Activated CD4-positive, CD25-positive, alpha-beta regulatory T cell treated with anti-CD3 and anti-CD28 coated beads, Interleukin-2, amount 50 U/mL, for 24 hours (primary cell): ENCODE data around the gene DTX2.
"Not testable (repeated sequence)": the region's sequence is repeated elsewhere in the genome, so short reads cannot be mapped to it uniquely, and the experiment has no call there.

Source experiments
- ATAC-seq, 2 donors: fragments of 150-1000 bp; cut with Tn5 transposase; one replicate each; pipeline ENCODE4 v1.10.0; 2021; ENCODE audit warnings: mild to moderate bottlenecking in 1 of 2, moderate library complexity in 1 of 2

The DTX2 gene

DNA sequence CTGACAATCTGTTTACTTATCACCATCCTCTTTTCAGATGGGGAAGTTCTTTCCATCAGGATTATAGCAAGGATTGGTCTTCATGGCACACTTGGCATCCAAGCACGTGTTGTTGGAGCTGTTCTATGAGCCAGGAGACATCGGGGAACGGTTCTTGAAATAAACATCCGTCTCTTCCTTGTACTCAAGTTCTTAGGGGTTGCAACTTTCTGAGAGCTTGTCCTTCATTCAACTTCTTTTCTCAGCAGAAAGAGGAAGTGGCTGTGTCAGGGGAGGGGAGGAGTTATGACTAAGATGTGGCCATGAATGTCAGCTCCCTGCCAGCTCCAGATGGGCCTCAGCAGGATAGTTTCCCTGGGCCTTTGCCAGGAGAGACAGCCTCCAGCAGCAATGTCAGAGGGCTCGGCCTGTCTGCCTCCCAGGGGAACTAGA, 15.9 kb upstream of the DTX2 start:
- peak; percentile 77 to 88 for ATAC-seq

DNA sequence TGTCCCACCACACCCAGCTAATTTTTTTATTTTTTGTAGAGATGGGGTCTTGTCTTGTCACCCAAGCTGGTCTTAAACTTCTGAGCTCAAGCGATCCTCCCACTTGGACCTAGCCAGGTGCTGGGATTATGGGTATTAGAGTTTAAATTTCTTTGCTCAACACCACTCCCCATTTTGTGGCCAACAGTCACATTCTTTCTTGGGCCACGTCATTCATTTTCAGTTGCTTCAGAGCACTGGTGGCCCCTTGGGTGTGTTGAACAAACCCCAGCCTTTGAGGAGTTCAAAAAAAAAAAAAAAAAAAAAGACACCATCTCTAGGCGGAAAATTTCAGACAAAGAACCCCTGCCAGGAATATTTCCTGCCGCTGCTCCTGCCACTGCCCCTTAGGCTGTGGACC, 4.5 kb upstream of the DTX2 start:
- ATAC-seq: not testable (repeated sequence)

DNA sequence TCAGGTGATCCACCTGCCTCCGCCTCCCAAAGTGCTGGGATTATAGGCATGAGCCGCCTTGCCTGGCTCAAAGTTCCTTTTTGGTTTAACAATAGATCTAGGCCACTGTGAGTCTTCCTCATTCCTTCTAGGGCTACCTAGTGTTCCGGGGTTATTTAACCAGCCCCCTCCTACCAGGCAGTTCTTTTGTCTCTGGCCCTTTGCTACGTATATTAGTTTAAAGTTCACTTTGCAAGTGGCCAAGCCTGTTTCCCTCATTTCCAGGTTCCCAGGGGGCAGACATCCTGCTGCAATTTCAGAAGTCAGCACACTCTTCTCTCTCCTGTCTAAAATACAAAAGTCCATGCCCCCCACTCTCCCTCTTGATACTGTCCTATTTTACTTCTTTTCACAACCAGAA, 3.0 kb upstream of the DTX2 start:
- ATAC-seq: not testable (repeated sequence)

DNA sequence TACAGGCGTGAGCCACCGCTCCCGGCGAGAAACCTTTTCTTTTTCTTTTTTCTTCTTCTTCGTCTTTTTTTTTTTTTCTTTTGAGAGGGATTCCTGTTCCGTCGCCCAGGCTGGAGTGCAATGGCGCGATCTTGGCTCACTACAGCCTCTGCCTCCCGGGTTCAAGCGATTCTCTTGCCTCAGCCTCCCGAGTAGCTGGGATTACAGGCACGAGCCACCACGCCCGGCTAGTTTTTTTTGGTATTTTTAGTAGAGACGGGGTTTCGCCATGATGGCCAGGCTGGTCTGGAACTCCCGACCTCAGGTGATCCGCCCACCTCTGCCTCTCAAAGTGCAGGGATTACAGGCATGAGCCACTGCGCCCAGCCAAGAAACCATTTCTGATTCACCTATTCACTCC, 742 bp upstream of the DTX2 start:
- ATAC-seq: not testable (repeated sequence)

DNA sequence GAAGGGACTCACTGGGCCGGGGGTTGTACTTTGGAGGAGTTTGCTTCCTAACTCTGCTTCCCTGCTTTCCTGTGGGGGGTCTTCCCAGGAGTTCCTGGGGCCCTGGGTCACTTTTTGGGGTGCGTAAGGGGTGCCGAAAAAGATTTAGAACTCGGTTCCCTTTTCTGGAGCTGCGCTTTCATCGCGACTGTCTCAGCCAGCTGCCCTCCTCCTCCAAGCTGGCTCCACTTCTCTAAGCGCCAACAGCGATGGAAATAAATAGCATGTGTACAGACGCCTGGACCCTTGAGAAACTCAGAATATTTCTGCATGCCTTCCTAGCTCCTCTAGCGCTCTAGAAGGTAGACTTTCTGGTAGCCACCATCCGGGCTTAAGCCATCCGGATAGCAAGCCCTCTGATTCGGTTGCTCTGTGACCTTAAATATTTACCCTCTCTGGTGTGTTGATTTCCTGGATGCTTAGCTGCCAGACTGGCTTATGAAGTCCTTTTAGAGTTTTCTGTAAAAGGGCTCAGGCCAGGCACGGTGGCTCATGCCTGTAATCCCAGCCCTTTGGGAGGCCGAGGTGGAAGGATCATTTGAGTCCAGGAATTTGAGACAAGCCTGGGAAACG, 868 bp downstream of the DTX2 start:
- not testable (repeated sequence) for ATAC-seq

DNA sequence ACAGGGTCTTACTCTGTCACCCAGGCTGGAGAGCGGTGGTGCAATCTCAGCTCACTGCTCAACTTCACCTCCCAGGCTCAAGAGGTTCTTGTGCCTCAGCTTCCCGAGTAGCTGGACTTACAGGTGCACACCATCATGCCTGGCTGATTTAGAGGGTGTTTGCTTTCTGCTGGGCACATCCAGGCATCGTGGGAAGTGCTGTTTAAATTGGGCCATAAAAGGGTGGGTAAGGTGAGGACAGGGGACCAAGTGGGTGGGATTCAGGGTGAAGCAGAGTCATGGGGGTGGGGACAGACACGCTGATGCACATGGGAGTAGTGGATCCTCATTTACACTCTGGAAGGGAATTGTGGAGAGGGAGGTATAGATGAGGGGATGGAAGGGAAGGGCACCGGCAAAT, 3.5 kb downstream of the DTX2 start:
- ATAC-seq: not testable (repeated sequence)

DNA sequence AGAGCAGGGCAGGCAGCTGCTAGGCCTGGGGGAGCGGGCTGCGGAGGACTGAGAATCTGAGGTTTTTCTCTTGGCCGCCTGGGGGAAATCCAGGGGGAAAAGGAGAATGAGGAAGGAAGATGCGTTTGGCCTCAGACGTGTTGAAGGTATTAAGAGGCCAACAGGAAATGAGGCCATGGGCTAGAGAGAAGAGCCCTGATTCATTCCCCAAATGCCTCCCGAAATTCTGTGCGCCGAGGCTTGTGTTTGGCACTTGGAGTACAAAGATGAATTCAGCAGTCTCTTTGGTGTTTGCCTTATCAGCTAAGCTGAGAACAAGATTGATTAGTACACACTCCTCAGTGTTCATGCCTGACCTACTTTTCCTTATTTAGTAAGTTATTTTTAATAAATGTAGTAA, 4.4 kb downstream of the DTX2 start:
- ATAC-seq: not testable (repeated sequence)

DNA sequence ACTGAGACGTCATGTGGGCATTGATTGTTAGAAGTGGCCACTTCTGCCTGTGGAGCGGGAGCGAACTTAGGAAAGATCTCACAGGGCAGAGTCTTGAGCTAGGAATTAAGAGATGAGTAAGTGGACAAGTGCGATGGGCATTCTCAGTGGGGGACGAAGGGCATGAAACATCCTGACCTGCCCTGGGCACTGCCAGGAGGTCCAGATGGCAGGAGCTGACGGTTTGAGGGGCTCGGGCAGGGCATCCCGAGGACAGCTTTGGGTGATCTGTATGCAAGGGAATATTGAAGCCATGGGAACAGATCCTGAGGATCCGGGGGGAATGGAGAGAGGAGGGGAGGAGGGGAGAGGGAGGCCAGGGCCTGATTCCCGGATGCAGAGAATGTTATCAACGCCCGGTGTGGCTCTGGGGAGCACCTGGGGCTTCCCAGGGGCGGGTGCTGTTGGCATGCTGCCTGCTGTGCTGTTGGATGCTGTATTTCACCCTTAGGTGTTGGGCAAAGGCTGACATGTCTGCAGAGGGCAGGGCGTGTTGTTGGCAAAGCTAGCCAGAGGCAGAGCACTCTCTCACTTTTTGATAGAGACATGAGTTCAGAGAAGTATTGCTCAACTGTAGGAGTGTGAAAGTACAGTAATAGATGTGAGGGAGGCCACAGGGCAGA, 6.4 kb downstream of the DTX2 start:
- not testable (repeated sequence) for ATAC-seq

DNA sequence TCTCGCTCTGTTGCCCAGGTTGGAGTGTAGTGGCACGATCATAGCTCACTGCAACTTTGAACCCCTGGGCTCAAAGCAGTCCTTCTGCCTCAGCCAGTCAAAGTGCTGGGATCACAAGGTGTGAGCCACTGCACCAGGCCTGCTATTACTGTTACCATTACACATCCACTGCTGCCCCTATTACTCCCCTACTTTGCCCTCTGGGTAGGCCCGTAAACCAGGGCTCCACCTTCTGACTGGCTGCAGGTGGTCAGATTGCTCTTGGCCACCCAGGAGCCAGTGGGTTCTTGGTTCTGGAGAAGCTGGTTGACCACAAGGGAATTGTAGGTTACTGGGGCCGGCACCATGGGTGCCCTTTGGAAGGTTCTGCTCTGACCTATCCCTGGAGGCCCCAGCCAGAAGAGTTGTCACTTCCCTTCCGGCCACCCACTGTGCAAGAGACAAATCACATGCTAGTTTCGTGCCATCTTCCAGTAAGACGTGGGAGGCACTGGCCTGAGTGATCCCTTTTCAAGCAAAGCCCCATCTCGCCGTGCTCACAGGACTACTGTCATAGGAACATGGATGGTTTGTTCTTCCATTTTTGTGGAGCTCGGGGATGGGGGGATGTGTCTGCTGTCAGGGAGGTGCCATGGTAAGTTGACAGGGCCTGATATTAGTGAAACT, 10.2 kb downstream of the DTX2 start:
- ATAC-seq: not testable (repeated sequence)

DNA sequence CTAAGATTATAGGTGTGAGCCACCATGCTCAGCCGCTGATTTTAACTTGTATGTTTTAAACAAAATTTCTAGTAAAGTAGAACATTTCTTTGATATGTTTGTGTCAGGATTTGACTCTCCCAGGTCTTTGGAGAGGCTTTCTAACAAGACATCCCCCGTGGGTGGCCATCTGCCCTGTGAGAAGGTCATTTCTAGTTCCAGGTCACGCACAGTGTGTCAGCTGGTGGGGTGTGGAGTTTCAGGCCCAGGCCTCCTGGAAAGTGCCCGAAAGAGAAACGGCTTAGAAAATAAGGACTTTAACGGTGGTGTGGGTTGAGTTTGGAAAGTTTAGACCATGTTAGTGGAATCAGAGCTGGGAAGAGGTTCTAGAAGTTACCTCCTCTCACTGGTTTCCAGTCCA, 11.6 kb downstream of the DTX2 start:
- ATAC-seq: not testable (repeated sequence)

DNA sequence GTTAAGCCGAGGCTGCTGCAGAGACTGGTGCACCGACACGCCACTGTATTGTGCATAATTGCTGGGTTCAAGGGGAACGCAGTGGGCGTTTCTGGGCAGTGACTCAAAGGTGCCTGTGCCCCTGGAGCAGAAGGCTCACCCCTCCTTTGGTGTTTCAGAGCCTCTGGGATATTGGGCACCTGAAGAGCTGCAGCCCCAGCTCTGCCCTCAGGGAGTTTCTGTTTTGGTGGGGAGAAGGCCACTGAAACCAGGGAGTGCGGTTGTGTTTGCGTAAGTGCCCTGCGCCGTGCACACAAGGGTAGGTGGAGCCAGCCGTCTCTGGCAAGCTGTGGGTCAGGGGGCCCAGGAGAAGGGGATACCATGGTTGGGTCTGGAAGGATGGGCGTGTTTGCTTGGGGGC, 14.8 kb downstream of the DTX2 start:
- ATAC-seq: not testable (repeated sequence)

DNA sequence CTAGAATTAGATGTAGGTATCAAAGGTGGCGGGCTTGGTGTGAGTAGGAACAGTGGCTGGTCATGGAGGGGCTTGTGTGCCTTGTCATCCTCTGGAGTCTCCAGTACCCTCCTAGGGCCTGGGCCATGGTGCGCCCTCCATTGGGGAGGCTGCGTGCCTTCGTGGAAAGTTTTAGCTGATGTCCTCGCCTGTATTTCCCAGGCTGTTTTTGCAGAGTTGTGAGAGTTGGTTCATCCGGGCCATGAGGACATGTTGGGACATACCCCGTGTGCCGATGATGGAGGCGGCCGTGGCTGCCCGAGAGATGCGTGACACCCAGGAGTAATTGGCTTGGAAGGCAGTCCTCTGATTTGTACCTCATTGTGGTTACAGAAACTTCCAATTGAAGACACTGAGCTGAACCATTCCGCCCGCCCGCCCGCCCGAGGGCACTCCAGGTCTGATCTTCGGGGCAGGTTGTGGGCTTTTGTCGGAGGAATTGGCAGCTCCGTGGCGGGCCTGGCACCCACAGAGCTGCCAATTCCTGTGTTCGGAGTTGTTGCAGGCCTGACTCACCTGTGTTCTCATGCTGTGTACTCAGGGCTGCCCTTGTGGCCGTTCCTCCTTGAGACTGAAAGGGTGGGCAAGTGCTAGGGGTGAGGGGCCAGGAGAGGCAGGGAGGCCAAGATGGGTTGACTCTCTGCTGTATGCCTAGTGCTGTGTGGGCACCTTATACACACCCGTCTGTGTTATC, 15.4 kb downstream of the DTX2 start:
- ATAC-seq: not testable (repeated sequence)

DNA sequence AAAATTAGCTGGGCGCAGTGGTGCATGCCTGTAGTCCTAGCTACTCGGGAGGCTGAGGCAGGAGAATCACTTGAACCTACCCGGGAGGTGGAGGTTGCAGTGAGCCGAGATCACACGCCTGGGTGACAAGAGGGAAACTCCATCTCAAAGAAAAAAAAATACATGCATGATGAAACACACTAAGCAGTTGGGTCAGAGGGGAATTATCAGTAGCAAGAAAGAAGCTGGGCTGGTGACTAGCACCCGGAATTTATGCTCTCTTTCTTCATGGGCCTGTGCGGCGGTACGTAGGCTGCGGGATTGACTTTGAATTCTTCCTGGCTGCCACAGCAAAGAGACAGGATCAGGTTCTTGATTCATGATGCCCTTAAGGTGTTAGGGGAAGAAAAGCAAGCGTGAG, 18.1 kb downstream of the DTX2 start:
- peak in 1 of 2 donors; percentile 33 for ATAC-seq

DNA sequence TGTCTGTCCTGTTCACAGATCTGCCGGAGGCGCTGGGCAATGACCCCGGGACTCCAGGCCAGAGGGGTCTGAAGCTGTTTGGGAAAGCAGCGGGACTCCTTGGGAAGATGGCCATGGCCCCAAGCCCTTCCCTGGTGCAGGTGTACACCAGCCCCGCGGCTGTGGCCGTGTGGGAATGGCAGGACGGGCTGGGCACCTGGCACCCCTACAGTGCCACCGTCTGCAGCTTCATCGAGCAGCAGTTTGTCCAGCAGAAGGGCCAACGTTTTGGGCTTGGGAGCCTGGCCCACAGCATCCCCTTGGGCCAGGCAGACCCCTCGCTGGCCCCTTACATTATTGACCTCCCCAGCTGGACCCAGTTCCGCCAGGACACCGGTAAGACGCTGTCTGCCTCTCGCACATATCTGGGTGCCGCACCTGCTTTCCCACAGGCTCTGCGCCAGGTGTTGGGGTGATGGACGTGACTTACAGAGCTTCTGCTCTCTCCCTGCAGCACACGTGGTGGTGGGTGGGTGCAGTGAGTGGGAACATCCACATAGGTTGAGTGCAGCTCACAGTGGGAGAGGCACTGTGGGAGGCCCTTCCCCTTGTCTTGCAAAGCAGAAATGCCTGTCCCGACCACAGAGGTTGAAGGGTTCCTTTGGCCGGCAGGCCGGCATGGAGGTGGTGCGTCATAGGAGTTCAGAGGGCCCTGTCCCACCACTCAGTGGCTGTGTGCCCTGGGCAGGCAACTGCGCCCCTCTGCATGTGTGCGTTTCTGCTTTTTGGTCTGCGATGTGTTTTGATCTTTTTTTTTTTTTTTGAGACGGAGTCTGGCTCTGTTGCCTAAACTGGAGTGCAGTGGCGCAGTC, 19.1 kb downstream of the DTX2 start:
- ATAC-seq: not testable (repeated sequence)

DNA sequence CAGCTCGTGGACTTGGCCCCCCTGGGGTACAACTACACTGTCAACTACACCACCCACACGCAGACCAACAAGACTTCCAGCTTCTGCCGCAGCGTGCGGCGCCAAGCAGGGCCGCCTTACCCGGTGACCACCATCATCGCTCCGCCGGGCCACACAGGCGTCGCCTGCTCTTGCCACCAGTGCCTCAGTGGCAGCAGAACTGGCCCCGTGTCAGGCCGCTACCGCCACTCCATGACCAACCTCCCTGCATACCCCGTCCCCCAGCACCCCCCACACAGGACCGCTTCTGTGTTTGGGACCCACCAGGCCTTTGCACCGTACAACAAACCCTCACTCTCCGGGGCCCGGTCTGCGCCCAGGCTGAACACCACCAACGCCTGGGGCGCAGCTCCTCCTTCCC, 21.2 kb downstream of the DTX2 start:
- not testable (repeated sequence) for ATAC-seq

DNA sequence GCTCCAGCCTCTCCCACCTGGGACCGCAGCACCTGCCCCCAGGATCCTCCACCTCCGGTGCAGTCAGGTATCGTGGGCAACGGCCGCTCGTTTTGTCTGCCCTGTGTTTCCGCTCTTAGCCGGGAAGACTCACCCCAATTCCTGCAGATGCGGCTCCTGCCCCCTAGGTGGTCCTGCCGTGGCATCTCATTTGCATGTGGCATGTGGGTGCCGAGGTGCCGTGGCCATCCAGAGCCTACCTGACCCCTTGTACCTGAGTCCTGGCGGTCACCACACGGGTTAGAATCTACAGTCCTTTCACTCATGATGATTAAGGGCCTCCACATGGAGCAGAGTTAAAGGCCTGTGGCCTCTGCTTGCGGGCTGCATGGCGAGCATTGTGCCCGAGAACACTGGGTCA, 21.6 kb downstream of the DTX2 start:
- ATAC-seq: not testable (repeated sequence)

DNA sequence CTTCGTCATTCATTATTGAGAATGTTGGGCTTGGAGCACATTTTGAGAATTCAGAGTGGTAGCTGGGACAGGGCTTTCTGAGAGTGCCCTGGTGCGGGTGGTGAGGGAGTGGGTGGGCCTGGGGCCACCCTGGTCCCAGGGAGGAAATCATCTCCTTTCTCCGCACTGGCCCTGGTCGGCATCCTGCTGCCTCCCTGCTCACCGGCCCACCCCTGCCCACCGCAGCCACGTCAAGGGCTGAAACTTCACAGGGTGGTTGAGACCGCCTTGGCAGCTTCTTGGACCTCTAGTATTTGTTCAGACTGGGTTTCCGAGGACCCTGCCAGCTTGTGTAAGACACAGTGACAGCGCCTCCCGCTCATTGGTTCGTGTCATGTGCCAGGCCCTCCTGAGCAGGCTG, 22.9 kb downstream of the DTX2 start:
- ATAC-seq: not testable (repeated sequence)

DNA sequence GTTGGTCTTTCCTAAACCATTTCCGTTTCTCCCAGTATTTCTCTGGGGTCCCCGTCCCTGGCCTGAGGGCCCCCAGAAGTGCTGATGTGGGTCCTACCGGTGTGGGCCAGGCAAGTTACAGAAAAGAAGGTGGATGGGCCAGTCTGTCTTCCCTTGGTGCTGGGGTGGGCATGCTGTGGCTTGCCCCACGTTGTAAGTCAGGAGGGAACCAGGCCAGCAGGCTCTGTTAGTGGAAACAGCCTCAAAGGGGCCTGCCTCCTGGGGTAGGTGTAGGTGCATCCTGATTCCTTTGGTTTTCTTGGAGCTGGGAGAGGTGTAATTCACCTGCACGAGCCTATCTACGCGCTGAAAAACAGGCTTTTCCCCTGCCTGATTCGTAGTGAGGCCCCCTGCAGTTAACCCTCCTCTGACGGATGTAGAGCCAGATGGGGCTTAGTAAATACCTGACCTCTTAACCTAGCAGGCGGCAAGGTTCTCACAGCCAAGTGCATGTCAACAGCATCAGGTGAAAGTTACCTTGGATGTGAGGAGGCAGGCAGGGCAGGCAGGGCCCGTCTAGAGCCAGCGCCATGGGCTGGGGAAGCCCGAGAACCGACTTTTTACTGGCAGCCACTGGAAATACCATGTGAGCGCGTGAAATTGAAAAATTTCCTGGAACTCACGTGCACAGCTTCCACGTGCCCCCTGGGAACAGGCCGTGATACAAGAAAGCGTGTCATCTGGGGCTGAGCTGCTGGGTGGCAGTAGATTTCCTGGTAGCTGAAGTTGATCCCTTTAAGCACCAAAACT, 24.5 kb downstream of the DTX2 start:
- peak; percentile 17 to 21 for ATAC-seq

DNA sequence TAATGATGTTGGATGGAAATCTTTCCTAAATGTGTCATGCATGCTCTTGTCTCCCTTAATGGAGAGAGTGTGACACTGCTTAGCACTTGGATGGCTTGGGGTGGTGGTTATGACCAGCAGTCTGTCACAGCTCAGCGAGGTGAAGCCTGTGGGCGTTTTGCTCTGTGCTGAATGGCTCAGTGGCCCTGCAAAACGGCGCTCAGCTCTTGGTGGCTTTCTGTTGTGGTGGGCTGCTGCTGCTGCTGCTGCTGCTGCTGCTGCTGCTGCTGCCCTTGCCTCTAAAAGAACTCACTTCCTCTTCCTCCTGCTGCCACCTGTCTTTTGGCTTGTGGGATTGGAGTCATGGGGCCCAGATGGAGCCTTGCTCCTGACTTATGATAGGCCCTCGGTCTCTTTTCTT, 25.1 kb downstream of the DTX2 start:
- ATAC-seq: peak; percentile 99

DNA sequence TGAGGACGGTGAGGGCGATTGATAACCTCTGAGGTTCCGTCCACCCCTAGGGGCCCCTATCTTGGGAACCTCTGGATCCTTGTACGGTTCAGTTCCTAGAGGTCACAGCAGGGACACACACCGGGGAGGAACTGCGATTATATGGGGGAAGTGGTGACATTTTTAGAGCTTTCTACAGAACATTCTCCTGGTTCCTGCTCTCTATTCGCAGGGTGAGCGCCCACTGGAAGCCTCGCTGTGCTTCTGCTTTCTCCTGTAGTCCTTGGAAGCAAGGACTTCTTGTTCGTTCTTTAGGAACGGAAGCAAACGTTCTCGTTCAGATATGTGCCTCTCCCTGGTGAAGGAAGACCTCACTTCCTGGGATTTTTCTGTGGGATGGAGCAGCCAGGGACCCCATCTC, 26.5 kb downstream of the DTX2 start:
- ATAC-seq: not testable (repeated sequence)

DNA sequence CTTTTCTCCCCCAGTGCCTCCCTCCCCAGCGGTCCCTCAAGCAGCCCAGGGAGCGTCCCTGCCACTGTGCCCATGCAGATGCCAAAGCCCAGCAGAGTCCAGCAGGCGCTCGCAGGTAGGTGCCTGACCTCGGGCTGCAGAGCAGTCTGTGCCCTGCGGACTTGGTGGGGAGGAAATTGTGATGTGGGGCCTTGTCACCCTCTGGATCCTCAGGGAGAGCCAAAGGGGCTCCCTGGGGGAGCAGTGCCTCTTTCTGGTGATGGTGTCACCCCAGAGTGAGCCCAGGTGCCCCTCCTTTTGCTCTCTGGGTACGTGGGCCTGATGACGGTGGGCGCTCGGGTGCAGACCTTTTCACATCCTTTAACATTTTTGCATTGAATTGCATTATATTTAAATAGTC, 30.6 kb downstream of the DTX2 start:
- ATAC-seq: not testable (repeated sequence)
